ENCODE results near the gene UBR4.
A peak's percentile ranks its signal among the peaks of the same experiment; 100 is the strongest.

UBR4 gene

GRCh38 chr1:19044975-19045831, 164.9 kb downstream of the UBR4 start:
- Histone ChIP-seq H2BK12ac (ENCODE audit: low read length) (no peak overlapping the region), H2BK120ac (ENCODE audit: low read depth, low read length) (peak overlapping the region; percentile 62), H3K18ac (ENCODE audit: low read length) (peak overlapping the region; percentile 81), H3K14ac (ENCODE audit: low read length) (peak overlapping the region; percentile 74), H3K27ac (replicated peaks; ENCODE audit: low read length) (no peak overlapping the region), H2BK15ac (ENCODE audit: low read length) (peak overlapping the region; percentile 52), H4K8ac (ENCODE audit: low read depth, low read length) (no peak overlapping the region), H3K4me2 (ENCODE audit: insufficient read depth, low read length, poor library complexity, severe bottlenecking) (no peak overlapping the region), H3K23ac (ENCODE audit: low read depth, low read length, poor library complexity) (no peak overlapping the region), H2AK5ac (ENCODE audit: low read depth, low read length) (no peak overlapping the region), H3K79me1 (ENCODE audit: low read depth, low read length) (no peaks in the 10 kb centered on the region), H3K4me3 (ENCODE audit: low read length in 2 of 2) (no peak overlapping the region), H3K4ac (ENCODE audit: low read length) (no peak overlapping the region), H2AFZ (ENCODE audit: low read length) (no peak overlapping the region), H3K9ac (ENCODE audit: low read depth, low read length, poor library complexity) (no peak overlapping the region), H3K36me3 (replicated peaks in 1 of 2; ENCODE audit: control insufficient read depth in 2 of 2, insufficient read depth in 2 of 2, low read length in 2 of 2) (no peaks in the 10 kb centered on the region), H4K91ac (ENCODE audit: low read depth, low read length, poor library complexity) (no peak overlapping the region), H3K9me3 (replicated peaks in 1 of 2; ENCODE audit: control insufficient read depth in 2 of 2, insufficient read depth in 1 of 2, low read depth in 1 of 2, low read length in 2 of 2) (no peaks in the 10 kb centered on the region), H3K4me1 (ENCODE audit: control insufficient read depth in 2 of 2, insufficient read depth in 1 of 2, low read depth in 1 of 2, low read length in 2 of 2) (peaks cover 4 to 5% of the 10 kb centered on the region in 2 donors), H3K27me3 (ENCODE audit: control insufficient read depth in 3 of 3, insufficient read depth in 3 of 3, low read depth in 1 of 3, low read length in 3 of 3) (peaks cover 0 to 16% (median 0%) of the 10 kb centered on the region in 3 experiments), H2BK5ac (ENCODE audit: low read length) (no peak overlapping the region)
- DNase-seq (ENCODE audit: low spot score) = no peak
- no CpG with 5 or more reads among the region's 24 CpGs for WGBS, 2 donors (ENCODE audit: extremely low coverage in 2 of 2, insufficient read length in 2 of 2, insufficient replicate concordance in 1 of 2)

GRCh38 chr1:19044471-19044870, 165.6 kb downstream of the UBR4 start:
- H3K36me3 ChIP-seq (replicated peaks in 1 of 2; ENCODE audit: control insufficient read depth in 2 of 2, insufficient read depth in 2 of 2, low read length in 2 of 2) = no peaks in the 10 kb centered on the region
- H4K8ac ChIP-seq (ENCODE audit: low read depth, low read length) = no peak overlapping the region
- no peak overlapping the region for H2BK120ac ChIP-seq (ENCODE audit: low read depth, low read length)
- H3K9me3 ChIP-seq (replicated peaks in 1 of 2; ENCODE audit: control insufficient read depth in 2 of 2, insufficient read depth in 1 of 2, low read depth in 1 of 2, low read length in 2 of 2) = no peaks in the 10 kb centered on the region
- no CpG with 5 or more reads among the region's 6 CpGs for WGBS, 2 donors (ENCODE audit: extremely low coverage in 2 of 2, insufficient read length in 2 of 2, insufficient replicate concordance in 1 of 2)
- no peak overlapping the region for H3K9ac ChIP-seq (ENCODE audit: low read depth, low read length, poor library complexity)
- peak overlapping the region; percentile 38 for H2BK15ac ChIP-seq (ENCODE audit: low read length)
- no peak overlapping the region for H3K18ac ChIP-seq (ENCODE audit: low read length)
- peaks cover 0 to 16% (median 0%) of the 10 kb centered on the region in 3 experiments for H3K27me3 ChIP-seq (ENCODE audit: control insufficient read depth in 3 of 3, insufficient read depth in 3 of 3, low read depth in 1 of 3, low read length in 3 of 3)
- peaks cover 4 to 5% of the 10 kb centered on the region in 2 donors for H3K4me1 ChIP-seq (ENCODE audit: control insufficient read depth in 2 of 2, insufficient read depth in 1 of 2, low read depth in 1 of 2, low read length in 2 of 2)
- H3K4ac ChIP-seq (ENCODE audit: low read length) = no peak overlapping the region
- no peak for DNase-seq (ENCODE audit: low spot score)
- no peak overlapping the region for H3K14ac ChIP-seq (ENCODE audit: low read length)
- no peak overlapping the region for H3K23ac ChIP-seq (ENCODE audit: low read depth, low read length, poor library complexity)
- H2AK5ac ChIP-seq (ENCODE audit: low read depth, low read length) = no peak overlapping the region
- no peaks in the 10 kb centered on the region for H3K79me1 ChIP-seq (ENCODE audit: low read depth, low read length)
- no peak overlapping the region for H2AFZ ChIP-seq (ENCODE audit: low read length)
- H2BK5ac ChIP-seq (ENCODE audit: low read length) = no peak overlapping the region
- H3K4me2 ChIP-seq (ENCODE audit: insufficient read depth, low read length, poor library complexity, severe bottlenecking) = no peak overlapping the region
- H3K27ac ChIP-seq (replicated peaks; ENCODE audit: low read length) = no peak overlapping the region
- H2BK12ac ChIP-seq (ENCODE audit: low read length) = no peak overlapping the region
- H3K4me3 ChIP-seq (ENCODE audit: low read length in 2 of 2) = no peak overlapping the region
- no peak overlapping the region for H4K91ac ChIP-seq (ENCODE audit: low read depth, low read length, poor library complexity)

- Histone ChIP-seq H3K14ac (ENCODE audit: low read length) (no peak overlapping the region), H3K18ac (ENCODE audit: low read length) (peak overlapping the region; percentile 51), H4K8ac (ENCODE audit: low read depth, low read length) (no peak overlapping the region), H3K9ac (ENCODE audit: low read depth, low read length, poor library complexity) (peak overlapping the region; percentile 26), H3K79me1 (ENCODE audit: low read depth, low read length) (no peaks in the 10 kb centered on the region), H3K4me1 (ENCODE audit: control insufficient read depth in 2 of 2, insufficient read depth in 1 of 2, low read depth in 1 of 2, low read length in 2 of 2) (peaks cover 4 to 5% of the 10 kb centered on the region in 2 donors), H3K4me2 (ENCODE audit: insufficient read depth, low read length, poor library complexity, severe bottlenecking) (no peak overlapping the region), H2AFZ (ENCODE audit: low read length) (no peak overlapping the region), H2BK5ac (ENCODE audit: low read length) (no peak overlapping the region), H2BK15ac (ENCODE audit: low read length) (peak overlapping the region; percentile 38), H2BK12ac (ENCODE audit: low read length) (no peak overlapping the region), H2BK120ac (ENCODE audit: low read depth, low read length) (no peak overlapping the region), H3K36me3 (replicated peaks in 1 of 2; ENCODE audit: control insufficient read depth in 2 of 2, insufficient read depth in 2 of 2, low read length in 2 of 2) (no peaks in the 10 kb centered on the region), H3K9me3 (replicated peaks in 1 of 2; ENCODE audit: control insufficient read depth in 2 of 2, insufficient read depth in 1 of 2, low read depth in 1 of 2, low read length in 2 of 2) (no peaks in the 10 kb centered on the region), H3K27ac (replicated peaks; ENCODE audit: low read length) (no peak overlapping the region), H3K27me3 (ENCODE audit: control insufficient read depth in 3 of 3, insufficient read depth in 3 of 3, low read depth in 1 of 3, low read length in 3 of 3) (peaks cover 0 to 14% (median 0%) of the 10 kb centered on the region in 3 experiments), H3K4ac (ENCODE audit: low read length) (no peak overlapping the region), H4K91ac (ENCODE audit: low read depth, low read length, poor library complexity) (no peak overlapping the region), H3K23ac (ENCODE audit: low read depth, low read length, poor library complexity) (no peak overlapping the region), H3K4me3 (ENCODE audit: low read length in 2 of 2) (peak overlapping the region in 1 of 2 donors; percentile 7), H2AK5ac (ENCODE audit: low read depth, low read length) (peak overlapping the region; percentile 62)
- WGBS, 2 donors (ENCODE audit: extremely low coverage in 2 of 2, insufficient read length in 2 of 2, insufficient replicate concordance in 1 of 2) = no CpG with 5 or more reads among the region's 16 CpGs
- DNase-seq (ENCODE audit: low spot score) = no peak
Observed at GRCh38 chr1:19043579-19044443, 166.3 kb downstream of the UBR4 start.

All from neuronal stem cell (in vitro differentiated cells).